ENCODE results near the gene SLC9C2.
A peak's percentile ranks its signal among the peaks of the same experiment; 100 is the strongest.
"Not testable (repeated sequence)": the region's sequence is repeated elsewhere in the genome, so short reads cannot be mapped to it uniquely, and the experiment has no call there.

SLC9C2 gene

GRCh38 chr1:173479649-173480048 lies 123.2 kb downstream of the SLC9C2 start:
- DNase-seq = no peak

GRCh38 chr1:173478094-173478674 lies 124.7 kb downstream of the SLC9C2 start:
- DNase-seq = peak in 9 of 14 donors; percentile 23 to 58 (median 44)

GRCh38 chr1:173477286-173478093 lies 125.4 kb downstream of the SLC9C2 start, which contains the start of gene PRDX6:
Gene PRDX6, plus strand, starts transcription at chr1:173477335. Its CDS starts 63 bp downstream, at chr1:173477398.
- peak in 11 of 14 donors; percentile 46 to 94 (median 71) for DNase-seq

- peak; percentile 74 to 95 (median 93) for DNase-seq
Observed at GRCh38 chr1:173476665-173477285, 126.1 kb downstream of the SLC9C2 start.

- DNase-seq = peak in 1 of 14 donors; percentile 14
Observed at GRCh38 chr1:173476197-173476664, 126.6 kb downstream of the SLC9C2 start.

GRCh38 chr1:173475564-173476196 lies 127.2 kb downstream of the SLC9C2 start:
- peak in 1 of 14 donors; percentile 85 for DNase-seq

- DNase-seq = peak in 1 of 14 donors; percentile 34
Observed at GRCh38 chr1:173474780-173475421, 128.0 kb downstream of the SLC9C2 start.

- peak in 1 of 14 donors; percentile 34 for DNase-seq
Observed at GRCh38 chr1:173474097-173474779, 128.6 kb downstream of the SLC9C2 start.

GRCh38 chr1:173473599-173474011 lies 129.3 kb downstream of the SLC9C2 start:
- DNase-seq = no peak

GRCh38 chr1:173470608-173471007 lies 132.3 kb downstream of the SLC9C2 start:
- DNase-seq = no peak

GRCh38 chr1:173469656-173470055 lies 133.2 kb downstream of the SLC9C2 start:
- no peak for DNase-seq

GRCh38 chr1:173467426-173467825 lies 135.4 kb downstream of the SLC9C2 start:
- DNase-seq = no peak

- not testable (repeated sequence) for DNase-seq
Observed at GRCh38 chr1:173464185-173464584, 138.7 kb downstream of the SLC9C2 start.

- DNase-seq = not testable (repeated sequence)
Observed at GRCh38 chr1:173462666-173463065, 140.2 kb downstream of the SLC9C2 start.

- DNase-seq = no peak
Observed at GRCh38 chr1:173459885-173460284, 143.0 kb downstream of the SLC9C2 start.

GRCh38 chr1:173454966-173455524 lies 147.8 kb downstream of the SLC9C2 start:
- DNase-seq = no peak

- no peak for DNase-seq
Observed at GRCh38 chr1:173453982-173454381, 148.9 kb downstream of the SLC9C2 start.

GRCh38 chr1:173451981-173452380 lies 150.9 kb downstream of the SLC9C2 start:
- DNase-seq = peak in 6 of 14 donors; percentile 4 to 91 (median 16)
